ENCODE results near the gene MAPK12.

Gene MAPK12

GRCh38 chr22:50277761-50278160, 16.3 kb upstream of the MAPK12 start:
- TF ChIP-seq, protein P1, sequence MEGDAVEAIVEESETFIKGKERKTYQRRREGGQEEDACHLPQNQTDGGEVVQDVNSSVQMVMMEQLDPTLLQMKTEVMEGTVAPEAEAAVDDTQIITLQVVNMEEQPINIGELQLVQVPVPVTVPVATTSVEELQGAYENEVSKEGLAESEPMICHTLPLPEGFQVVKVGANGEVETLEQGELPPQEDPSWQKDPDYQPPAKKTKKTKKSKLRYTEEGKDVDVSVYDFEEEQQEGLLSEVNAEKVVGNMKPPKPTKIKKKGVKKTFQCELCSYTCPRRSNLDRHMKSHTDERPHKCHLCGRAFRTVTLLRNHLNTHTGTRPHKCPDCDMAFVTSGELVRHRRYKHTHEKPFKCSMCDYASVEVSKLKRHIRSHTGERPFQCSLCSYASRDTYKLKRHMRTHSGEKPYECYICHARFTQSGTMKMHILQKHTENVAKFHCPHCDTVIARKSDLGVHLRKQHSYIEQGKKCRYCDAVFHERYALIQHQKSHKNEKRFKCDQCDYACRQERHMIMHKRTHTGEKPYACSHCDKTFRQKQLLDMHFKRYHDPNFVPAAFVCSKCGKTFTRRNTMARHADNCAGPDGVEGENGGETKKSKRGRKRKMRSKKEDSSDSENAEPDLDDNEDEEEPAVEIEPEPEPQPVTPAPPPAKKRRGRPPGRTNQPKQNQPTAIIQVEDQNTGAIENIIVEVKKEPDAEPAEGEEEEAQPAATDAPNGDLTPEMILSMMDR (IDR thresholded peaks at IDR 0.05): no peak

DNA sequence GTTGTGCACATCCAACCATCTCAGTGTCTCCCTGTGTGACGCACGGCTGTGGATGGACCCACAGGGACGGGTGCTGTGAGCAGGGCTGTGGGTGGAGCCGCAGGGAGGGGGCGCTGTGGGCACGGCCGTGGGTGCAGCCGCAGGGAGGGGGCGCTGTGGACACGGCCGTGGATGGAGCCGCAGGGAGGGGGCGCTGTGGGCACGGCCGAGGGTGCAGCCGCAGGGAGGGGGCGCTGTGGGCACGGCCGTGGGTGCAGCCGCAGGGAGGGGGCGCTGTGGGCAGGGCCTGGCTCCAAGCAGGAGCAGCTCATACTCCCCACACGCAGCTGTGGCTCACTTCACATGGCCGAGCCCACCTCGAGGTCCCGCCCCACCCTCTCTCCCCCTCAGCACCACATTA, 14.7 kb upstream of the MAPK12 start:
- TF ChIP-seq, protein P1 (IDR thresholded peaks at IDR 0.05): no peak

DNA sequence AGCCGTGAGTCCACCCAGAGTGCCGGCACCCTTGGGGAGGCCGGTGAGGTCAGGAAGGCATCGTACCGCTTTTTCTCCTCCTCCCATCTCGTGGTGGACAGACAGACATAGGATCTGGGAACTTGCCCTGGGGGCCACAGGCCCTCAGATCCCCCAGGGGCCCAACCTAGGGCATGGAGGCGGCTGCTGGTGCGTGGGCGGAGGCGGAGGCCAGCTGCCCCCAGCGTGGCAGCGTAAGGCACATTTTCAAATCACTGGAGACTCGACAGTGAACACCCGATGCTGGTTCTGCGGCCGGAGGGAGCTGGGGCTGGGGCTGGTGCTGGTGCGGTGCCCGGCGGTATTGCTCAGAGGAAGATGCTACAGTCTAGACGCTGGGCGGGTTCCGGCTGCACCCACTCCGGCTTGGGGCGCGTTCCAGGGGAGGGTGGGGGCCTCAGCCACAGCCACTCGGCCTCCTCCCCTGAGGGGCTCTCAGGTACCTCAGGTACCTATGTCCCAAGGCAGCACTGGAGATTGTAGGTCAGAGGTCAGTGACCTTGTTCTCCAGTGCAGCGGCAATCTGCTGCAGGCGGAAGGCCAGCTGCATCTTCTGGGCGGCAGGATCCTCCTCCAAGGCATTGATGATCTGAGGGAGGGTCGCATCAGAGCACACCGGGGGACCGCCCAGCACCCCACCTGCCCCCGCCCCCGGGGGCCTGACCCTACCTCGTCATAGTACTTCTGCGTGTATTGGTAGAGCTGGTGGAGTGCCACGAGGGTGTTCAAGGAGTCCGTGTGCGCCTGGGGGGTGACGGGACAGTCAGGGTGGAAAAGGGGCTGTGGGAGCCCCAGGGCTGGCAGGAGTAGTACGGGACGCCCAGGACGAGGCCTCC, 13.9 kb upstream of the MAPK12 start:
- TF ChIP-seq, protein P1 (IDR thresholded peaks at IDR 0.05): no peak

- TF ChIP-seq, protein P1 (IDR thresholded peaks at IDR 0.05): no peak
Observed at GRCh38 chr22:50274771-50275170, 13.3 kb upstream of the MAPK12 start.

GRCh38 chr22:50274311-50274710, 12.8 kb upstream of the MAPK12 start:
- TF ChIP-seq, protein P1 (IDR thresholded peaks at IDR 0.05): peak; percentile 32; the same call in 1 of the 2 replicates

GRCh38 chr22:50272044-50272802, 10.7 kb upstream of the MAPK12 start:
- TF ChIP-seq, protein P1 (IDR thresholded peaks at IDR 0.05): no peak

- TF ChIP-seq, protein P1 (IDR thresholded peaks at IDR 0.05): no peak
Observed at GRCh38 chr22:50271519-50271970, 10.1 kb upstream of the MAPK12 start.

All from LNCAP (cell line).